AG09319 (cell line): ENCODE measurements around the gene SLC41A2.

Experiments
- DNase-seq: peaks from one replicate; pipeline ENCODE4 v3.0.0-alpha.2; 2010; ENCODE audit warnings: low read depth; ENCODE audit errors: extremely low read depth
- CTCF ChIP-seq: IDR thresholded peaks from 2 replicates; pipeline ENCODE4 v1.5.1; 2011; ENCODE audit warnings: low read depth, mild to moderate bottlenecking, inconsistent platforms, low read length, moderate library complexity

Gene SLC41A2

GRCh38 chr12:104939089-104939488 is 19.0 kb downstream of the SLC41A2 start:
- no peak for TF ChIP-seq CTCF
- no peak for DNase-seq

- no peak for TF ChIP-seq CTCF
- DNase-seq = no peak
These were observed 19.7 kb downstream of the SLC41A2 start for GRCh38 chr12:104938371-104938770.

- no peak for DNase-seq
- no peak for TF ChIP-seq CTCF
These were observed 22.2 kb downstream of the SLC41A2 start for GRCh38 chr12:104935886-104936285.

- TF ChIP-seq CTCF = no peak
These were observed 24.3 kb downstream of the SLC41A2 start for GRCh38 chr12:104933778-104934177.

DNA sequence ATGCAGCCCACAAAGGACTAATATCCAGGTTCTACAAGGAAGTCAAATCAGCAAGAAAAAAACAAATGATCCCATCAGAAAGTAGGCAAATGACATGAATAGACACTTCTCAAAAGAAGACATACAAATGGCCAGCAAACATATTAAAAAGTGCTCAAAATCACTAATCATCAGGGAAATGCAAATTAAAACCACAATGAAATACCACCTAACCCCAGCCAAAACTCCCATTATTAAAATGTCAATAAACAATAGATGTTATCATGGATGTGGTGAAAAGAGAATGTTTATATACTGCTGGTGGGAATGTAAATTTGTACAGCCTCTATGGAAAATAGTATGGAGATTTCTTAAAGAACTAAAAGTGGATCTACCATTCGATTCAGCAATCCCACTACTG is 25.0 kb downstream of the SLC41A2 start:
- no peak for DNase-seq
- no peak for TF ChIP-seq CTCF

More at GRCh38 chr12:104933778-104934177, 24.3 kb downstream of the SLC41A2 start:
- no peak for DNase-seq

DNA sequence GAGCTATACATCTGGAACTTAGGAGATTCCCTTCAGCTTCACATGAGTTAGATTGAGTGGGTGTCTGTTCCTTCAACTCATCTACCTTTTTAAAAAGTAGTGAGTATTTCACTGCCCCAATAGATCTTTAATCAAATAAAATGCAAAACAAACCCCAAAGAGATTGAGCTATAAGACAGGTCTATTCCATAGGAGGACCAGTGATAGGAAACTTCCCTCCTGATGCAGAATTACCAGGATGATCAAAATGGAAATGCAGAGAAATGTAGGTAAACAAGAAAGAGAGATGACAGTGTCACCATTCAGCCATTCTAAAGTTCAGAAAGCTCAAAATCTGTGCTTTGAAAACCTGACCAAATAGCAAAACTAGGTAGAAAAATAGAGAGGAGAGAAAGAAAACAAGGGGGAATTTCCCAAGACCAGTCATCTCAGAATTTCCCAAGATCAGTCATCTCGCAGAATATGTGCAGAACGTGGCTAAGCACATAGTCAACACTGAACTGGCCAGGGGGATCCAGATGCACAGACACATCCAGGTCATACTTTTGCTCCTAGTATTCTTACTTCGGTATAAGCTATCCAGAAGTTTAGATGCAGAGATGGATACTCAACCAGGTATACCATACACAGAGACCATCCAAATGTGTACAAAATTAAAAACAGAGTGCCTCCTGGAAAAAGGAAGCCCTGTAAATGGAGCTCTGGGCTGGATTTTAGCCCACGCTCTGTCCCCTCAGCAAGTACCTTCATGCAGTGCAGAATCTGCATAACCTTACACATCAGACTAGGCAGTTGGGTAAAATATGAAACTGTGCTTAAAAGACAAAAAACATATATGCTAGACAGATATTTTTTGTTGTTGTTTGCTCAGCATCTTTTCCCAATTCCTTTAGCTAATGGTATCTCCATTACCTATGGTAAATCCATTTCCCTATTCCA is 27.4 kb downstream of the SLC41A2 start:
- no peak for TF ChIP-seq CTCF
- no peak for DNase-seq

- no peak for TF ChIP-seq CTCF
- no peak for DNase-seq
These were observed 28.1 kb downstream of the SLC41A2 start for GRCh38 chr12:104929977-104930376.
